Measurements from ENCODE around the gene PLA1A. TPM values are rescaled to one million over a fixed set of nuclear protein-coding genes. Genes with fewer than 3 reads are reported as not detected.

PLA1A gene
- total and polyA plus RNA-seq, 8 donors: 1.1 to 16.9 (median 3.3) TPM; not detected in 2

DNA sequence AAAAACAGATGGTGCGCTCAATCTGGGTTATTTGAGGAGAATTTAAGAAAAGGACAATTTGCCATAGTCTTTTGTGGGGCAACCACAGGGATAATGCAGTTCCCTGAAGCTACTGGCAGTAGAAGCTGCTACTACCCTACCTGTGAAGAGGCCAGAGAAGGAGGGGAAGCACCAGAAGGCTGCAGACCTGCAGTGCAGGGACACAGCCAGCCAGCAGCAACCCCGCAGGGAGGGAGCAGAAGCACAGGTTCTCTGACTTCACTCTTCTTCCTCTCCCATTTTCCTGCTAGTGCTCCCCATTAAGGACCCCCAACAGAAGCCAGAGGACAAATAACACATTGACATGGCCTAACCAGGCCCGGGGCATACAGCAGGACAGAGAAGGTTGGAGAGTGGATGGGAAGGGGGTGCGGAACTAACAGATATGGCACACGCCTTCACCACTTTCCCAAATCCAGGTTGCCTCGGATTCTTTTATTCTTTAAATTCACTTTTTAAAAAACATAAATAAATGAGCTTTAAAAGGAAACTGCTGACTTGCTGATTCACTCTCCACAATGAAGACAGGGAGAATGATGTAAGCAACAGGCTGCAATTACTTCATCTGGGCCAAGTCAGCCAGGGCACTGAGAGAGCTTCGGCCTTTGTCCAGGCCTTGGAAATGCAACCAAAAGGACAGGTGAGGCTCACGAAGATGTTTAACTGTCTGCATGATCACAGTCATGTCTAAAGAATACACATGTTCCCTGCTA is 32.6 kb downstream of the PLA1A start:
- 78 to 91% (median 83%) methylated on average over 7 to 8 of the region's 8 CpGs for WGBS, 5 donors
- TF ChIP-seq POLR2AphosphoS5 (IDR thresholded peaks at IDR 0.05): no peak
- no peak for TF ChIP-seq EP300 (IDR thresholded peaks at IDR 0.05)
- TF ChIP-seq, protein P1, sequence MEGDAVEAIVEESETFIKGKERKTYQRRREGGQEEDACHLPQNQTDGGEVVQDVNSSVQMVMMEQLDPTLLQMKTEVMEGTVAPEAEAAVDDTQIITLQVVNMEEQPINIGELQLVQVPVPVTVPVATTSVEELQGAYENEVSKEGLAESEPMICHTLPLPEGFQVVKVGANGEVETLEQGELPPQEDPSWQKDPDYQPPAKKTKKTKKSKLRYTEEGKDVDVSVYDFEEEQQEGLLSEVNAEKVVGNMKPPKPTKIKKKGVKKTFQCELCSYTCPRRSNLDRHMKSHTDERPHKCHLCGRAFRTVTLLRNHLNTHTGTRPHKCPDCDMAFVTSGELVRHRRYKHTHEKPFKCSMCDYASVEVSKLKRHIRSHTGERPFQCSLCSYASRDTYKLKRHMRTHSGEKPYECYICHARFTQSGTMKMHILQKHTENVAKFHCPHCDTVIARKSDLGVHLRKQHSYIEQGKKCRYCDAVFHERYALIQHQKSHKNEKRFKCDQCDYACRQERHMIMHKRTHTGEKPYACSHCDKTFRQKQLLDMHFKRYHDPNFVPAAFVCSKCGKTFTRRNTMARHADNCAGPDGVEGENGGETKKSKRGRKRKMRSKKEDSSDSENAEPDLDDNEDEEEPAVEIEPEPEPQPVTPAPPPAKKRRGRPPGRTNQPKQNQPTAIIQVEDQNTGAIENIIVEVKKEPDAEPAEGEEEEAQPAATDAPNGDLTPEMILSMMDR (IDR thresholded peaks at IDR 0.05): no peak
- no peak for TF ChIP-seq POLR2A (IDR thresholded peaks at IDR 0.05)
- Histone ChIP-seq H3K4me3 (no peak overlapping the region), H3K27ac (peak overlapping the region in 4 of 5 donors; percentile 25 to 73 (median 60)), H3K27me3 (no peaks in the 10 kb centered on the region), H3K4me1 (peaks cover 0 to 18% (median 9%) of the 10 kb centered on the region in 4 donors), H3K9me3 (no peaks in the 10 kb centered on the region), H3K36me3 (no peaks in the 10 kb centered on the region)
- DNase-seq: peak in 1 of 2 donors; percentile 23
- intact Hi-C loops (cut with DNase I; ENCODE audit: low total_unique reads): no loop called here

DNA sequence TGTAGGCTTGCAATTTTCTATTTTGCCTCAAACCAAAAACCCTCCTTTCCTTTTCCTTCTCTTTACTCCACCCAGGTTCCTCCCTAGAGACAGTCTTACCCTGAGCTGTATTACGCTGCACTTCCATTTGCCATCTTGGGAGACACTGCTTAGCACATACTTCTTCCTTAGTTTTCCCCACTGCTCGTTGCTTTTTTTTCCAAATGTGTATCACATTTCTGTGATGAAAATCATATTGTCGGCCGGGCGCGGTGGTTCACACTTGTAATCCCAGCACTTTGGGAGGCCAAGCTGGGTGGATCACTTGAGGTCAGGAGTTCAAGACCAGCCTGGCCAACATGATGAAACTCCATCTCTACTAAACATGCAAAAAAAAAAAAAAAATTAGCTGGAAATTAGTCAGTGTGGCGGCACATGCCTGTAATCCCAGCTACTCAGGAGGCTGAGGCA is 33.2 kb downstream of the PLA1A start:
- H3K27me3 ChIP-seq: no peaks in the 10 kb centered on the region
- no peak for DNase-seq
- 83 to 90% (median 86%) methylated on average over 7 of the region's 7 CpGs for WGBS, 5 donors
- intact Hi-C loops (cut with DNase I; ENCODE audit: low total_unique reads): no loop called here
- TF ChIP-seq EP300 (IDR thresholded peaks at IDR 0.05) (no peak), POLR2A (IDR thresholded peaks at IDR 0.05) (no peak)
- TF ChIP-seq, protein P1 (IDR thresholded peaks at IDR 0.05): no peak
- H3K9me3 ChIP-seq: no peaks in the 10 kb centered on the region
- peak overlapping the region in 3 of 5 donors; percentile 53 to 73 (median 66) for H3K27ac ChIP-seq
- no peaks in the 10 kb centered on the region for H3K36me3 ChIP-seq
- H3K4me1 ChIP-seq: peaks cover 0 to 18% (median 9%) of the 10 kb centered on the region in 4 donors
- H3K4me3 ChIP-seq: no peak overlapping the region

DNA sequence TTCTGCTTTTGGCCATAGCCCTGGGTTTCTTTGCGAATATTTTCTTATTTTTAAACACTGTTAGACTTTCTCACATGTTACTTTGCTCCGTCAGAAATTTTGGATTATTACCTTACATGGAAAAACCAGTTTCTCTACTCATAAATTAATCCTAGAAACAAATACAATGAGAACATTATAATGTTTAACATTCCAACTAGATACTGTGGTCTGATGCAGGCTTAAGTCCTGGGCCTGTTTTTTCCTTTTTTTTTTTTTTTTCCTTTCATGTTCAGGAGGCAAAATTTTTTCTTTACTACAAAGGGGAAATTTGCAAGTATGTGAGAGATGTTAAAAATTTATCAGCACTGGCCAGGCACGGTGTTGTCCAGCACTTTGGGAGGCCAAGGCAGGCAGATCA is 33.8 kb downstream of the PLA1A start:
- Histone ChIP-seq H3K36me3 (no peaks in the 10 kb centered on the region), H3K9me3 (no peaks in the 10 kb centered on the region), H3K4me1 (peaks cover 0 to 18% (median 9%) of the 10 kb centered on the region in 4 donors), H3K4me3 (no peak overlapping the region), H3K27me3 (no peaks in the 10 kb centered on the region), H3K27ac (peak overlapping the region in 2 of 5 donors; percentile 66 to 73)
- intact Hi-C loops (cut with DNase I; ENCODE audit: low total_unique reads): no loop called here
- 40 to 56% (median 50%) methylated on average over 3 of the region's 3 CpGs for WGBS, 5 donors
- no peak for DNase-seq
- TF ChIP-seq POLR2AphosphoS5 (IDR thresholded peaks at IDR 0.05) (no peak), POLR2A (IDR thresholded peaks at IDR 0.05) (no peak), EP300 (IDR thresholded peaks at IDR 0.05) (no peak)
- TF ChIP-seq, protein P1 (IDR thresholded peaks at IDR 0.05): no peak

DNA sequence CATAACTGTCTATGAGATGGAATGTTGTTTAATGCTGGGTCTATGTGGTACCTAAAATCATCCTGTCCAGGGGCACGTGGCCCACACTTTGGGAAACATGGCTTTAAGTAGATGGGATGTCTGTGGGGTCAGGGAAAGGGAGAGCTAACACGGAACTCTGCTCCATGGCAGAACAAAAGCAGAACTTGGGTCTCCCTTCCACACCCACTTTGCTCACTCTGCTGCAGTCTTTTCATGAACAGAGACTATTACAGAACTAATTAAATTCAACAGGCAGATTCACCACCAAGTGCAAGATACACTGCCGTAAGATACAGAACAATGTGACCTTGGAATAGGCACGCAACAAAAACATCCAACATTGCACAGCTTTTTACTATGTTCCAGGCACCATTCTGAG is 34.5 kb downstream of the PLA1A start:
- H3K4me3 ChIP-seq: no peak overlapping the region
- 80 to 91% (median 84%) methylated on average over 4 of the region's 4 CpGs for WGBS, 5 donors
- no peak for DNase-seq
- intact Hi-C loops (cut with DNase I; ENCODE audit: low total_unique reads): no loop called here
- peaks cover 0 to 19% (median 9%) of the 10 kb centered on the region in 4 donors for H3K4me1 ChIP-seq
- peak overlapping the region in 1 of 5 donors; percentile 73 for H3K27ac ChIP-seq
- no peaks in the 10 kb centered on the region for H3K27me3 ChIP-seq
- H3K9me3 ChIP-seq: no peaks in the 10 kb centered on the region
- TF ChIP-seq EP300 (IDR thresholded peaks at IDR 0.05): no peak
- no peaks in the 10 kb centered on the region for H3K36me3 ChIP-seq

DNA sequence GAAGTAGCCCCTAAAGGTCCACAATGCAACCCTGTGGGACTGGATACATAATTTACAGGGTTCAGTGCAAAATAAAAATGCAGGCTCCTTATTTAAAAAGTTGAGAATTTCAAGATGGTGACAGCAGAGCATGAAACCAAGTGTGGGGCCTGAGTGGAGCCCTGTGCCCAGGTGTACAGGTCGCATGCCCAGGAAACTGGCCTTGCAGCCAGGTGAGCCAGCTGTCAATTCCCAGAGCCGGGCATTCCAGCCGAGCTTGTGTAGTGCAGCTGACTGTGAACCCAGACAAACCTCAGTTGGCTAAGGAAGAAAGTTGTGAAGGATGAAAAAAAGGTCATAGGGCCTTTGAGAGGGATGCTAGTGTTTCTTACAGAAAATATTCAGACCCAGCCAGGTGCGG is 35.1 kb downstream of the PLA1A start:
- H3K4me1 ChIP-seq: peaks cover 0 to 25% (median 9%) of the 10 kb centered on the region in 4 donors
- WGBS, 5 donors: 71 to 88% (median 79%) methylated on average over 4 of the region's 4 CpGs

More for the DNA sequence above, 35.1 kb downstream of the PLA1A start:
- no peaks in the 10 kb centered on the region for H3K9me3 ChIP-seq
- H3K27ac ChIP-seq: no peak overlapping the region
- H3K27me3 ChIP-seq: no peaks in the 10 kb centered on the region
- TF ChIP-seq EP300 (IDR thresholded peaks at IDR 0.05) (no peak), POLR2AphosphoS5 (IDR thresholded peaks at IDR 0.05) (no peak), POLR2A (IDR thresholded peaks at IDR 0.05) (no peak)
- TF ChIP-seq, protein P1 (IDR thresholded peaks at IDR 0.05): no peak
- H3K36me3 ChIP-seq: no peaks in the 10 kb centered on the region
- H3K4me3 ChIP-seq: no peak overlapping the region
- intact Hi-C loops (cut with DNase I; ENCODE audit: low total_unique reads): no loop called here
- DNase-seq: no peak
